B cell (primary cell): ENCODE results near the gene TNFAIP8L2.

Source experiments
- CTCF ChIP-seq: fragments of 200-600 bp; IDR thresholded peaks from one replicate; pipeline ENCODE4 v1.8.0; 2022; ENCODE audit warnings: antibody characterized with exemption, mild to moderate bottlenecking
- EZH2 ChIP-seq: IDR thresholded peaks from 2 replicates; pipeline ENCODE4 v1.6.1; 2012; ENCODE audit warnings: borderline replicate concordance, low read depth, mild to moderate bottlenecking, moderate library complexity, low read length; ENCODE audit not compliant: insufficient read depth, poor library complexity, severe bottlenecking

- TF ChIP-seq CTCF (no peak), EZH2 (no peak)
Observed at GRCh38 chr1:151193304-151193703, 36.9 kb downstream of the TNFAIP8L2 start.
